ENCODE measurements around the gene HACD3.

Gene HACD3

DNA sequence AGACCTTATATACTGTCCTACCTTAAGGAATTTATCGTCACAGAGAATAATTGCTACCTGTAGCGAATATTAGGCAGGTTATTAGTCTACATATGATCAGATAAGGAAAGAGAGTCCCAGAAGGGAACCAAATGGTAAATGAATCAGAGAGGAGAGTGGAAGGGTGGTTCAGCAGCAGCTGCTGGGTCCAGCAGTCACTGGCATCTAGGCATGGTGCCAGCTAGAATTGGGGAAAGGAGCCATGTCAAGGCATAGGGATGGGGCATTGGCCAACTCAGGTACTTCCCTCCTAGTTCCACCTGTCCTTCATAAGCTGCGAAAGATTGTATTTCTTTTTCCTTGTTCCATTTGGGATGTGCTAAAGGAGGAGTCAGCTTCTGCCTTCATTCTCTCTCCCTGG, 23.4 kb downstream of the HACD3 start:
- Histone ChIP-seq H3K27ac (replicated peaks) (no peak overlapping the region), H3K4me3 (replicated peaks; ENCODE audit: insufficient read depth, low read length) (no peak overlapping the region), H3K27me3 (ENCODE audit: insufficient read depth, poor library complexity, severe bottlenecking) (no peaks in the 10 kb centered on the region)
- DNase-seq (ENCODE audit: low read depth in 1 of 2, low spot score in 1 of 2), result no peak
- TF ChIP-seq POLR2AphosphoS5 (IDR thresholded peaks at IDR 0.05; ENCODE audit: low read depth), result no peak
- TF ChIP-seq, protein P1, sequence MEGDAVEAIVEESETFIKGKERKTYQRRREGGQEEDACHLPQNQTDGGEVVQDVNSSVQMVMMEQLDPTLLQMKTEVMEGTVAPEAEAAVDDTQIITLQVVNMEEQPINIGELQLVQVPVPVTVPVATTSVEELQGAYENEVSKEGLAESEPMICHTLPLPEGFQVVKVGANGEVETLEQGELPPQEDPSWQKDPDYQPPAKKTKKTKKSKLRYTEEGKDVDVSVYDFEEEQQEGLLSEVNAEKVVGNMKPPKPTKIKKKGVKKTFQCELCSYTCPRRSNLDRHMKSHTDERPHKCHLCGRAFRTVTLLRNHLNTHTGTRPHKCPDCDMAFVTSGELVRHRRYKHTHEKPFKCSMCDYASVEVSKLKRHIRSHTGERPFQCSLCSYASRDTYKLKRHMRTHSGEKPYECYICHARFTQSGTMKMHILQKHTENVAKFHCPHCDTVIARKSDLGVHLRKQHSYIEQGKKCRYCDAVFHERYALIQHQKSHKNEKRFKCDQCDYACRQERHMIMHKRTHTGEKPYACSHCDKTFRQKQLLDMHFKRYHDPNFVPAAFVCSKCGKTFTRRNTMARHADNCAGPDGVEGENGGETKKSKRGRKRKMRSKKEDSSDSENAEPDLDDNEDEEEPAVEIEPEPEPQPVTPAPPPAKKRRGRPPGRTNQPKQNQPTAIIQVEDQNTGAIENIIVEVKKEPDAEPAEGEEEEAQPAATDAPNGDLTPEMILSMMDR (IDR thresholded peaks at IDR 0.05; ENCODE audit: insufficient read depth, low read length), result no peak
- TF ChIP-seq GABPA (IDR thresholded peaks at IDR 0.05; ENCODE audit: low read depth), result no peak
- TF ChIP-seq SPI1 (IDR thresholded peaks at IDR 0.05; ENCODE audit: borderline replicate concordance, low read depth), result no peak
- TF ChIP-seq, protein P2, sequence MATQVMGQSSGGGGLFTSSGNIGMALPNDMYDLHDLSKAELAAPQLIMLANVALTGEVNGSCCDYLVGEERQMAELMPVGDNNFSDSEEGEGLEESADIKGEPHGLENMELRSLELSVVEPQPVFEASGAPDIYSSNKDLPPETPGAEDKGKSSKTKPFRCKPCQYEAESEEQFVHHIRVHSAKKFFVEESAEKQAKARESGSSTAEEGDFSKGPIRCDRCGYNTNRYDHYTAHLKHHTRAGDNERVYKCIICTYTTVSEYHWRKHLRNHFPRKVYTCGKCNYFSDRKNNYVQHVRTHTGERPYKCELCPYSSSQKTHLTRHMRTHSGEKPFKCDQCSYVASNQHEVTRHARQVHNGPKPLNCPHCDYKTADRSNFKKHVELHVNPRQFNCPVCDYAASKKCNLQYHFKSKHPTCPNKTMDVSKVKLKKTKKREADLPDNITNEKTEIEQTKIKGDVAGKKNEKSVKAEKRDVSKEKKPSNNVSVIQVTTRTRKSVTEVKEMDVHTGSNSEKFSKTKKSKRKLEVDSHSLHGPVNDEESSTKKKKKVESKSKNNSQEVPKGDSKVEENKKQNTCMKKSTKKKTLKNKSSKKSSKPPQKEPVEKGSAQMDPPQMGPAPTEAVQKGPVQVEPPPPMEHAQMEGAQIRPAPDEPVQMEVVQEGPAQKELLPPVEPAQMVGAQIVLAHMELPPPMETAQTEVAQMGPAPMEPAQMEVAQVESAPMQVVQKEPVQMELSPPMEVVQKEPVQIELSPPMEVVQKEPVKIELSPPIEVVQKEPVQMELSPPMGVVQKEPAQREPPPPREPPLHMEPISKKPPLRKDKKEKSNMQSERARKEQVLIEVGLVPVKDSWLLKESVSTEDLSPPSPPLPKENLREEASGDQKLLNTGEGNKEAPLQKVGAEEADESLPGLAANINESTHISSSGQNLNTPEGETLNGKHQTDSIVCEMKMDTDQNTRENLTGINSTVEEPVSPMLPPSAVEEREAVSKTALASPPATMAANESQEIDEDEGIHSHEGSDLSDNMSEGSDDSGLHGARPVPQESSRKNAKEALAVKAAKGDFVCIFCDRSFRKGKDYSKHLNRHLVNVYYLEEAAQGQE (IDR thresholded peaks at IDR 0.05; ENCODE audit: insufficient replicate concordance, low read depth), result no peak

DNA sequence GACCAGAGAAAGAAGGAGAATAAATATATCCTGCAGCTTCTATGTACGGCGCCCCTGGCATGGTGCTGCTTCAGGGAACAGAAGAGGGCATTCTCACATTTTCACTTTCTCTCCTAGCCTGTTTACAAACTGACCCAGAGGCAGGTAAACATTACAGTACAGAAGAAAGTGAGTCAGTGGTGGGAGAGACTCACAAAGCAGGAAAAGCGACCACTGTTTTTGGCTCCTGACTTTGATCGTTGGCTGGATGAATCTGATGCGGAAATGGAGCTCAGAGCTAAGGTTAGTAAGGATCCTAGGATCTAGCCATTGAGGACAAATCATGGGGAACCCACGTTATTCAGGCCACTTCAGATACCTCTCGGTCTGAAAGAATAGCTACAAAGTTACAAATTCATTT, 26.4 kb downstream of the HACD3 start:
- no peak overlapping the region for H3K4me3 ChIP-seq (replicated peaks; ENCODE audit: insufficient read depth, low read length)
- no peak overlapping the region for H3K27ac ChIP-seq (replicated peaks)
- DNase-seq (ENCODE audit: low read depth in 1 of 2, low spot score in 1 of 2), result no peak
- TF ChIP-seq, protein P1 (IDR thresholded peaks at IDR 0.05; ENCODE audit: insufficient read depth, low read length), result no peak
- no peak for TF ChIP-seq GABPA (IDR thresholded peaks at IDR 0.05; ENCODE audit: low read depth)
- no peak for TF ChIP-seq SPI1 (IDR thresholded peaks at IDR 0.05; ENCODE audit: borderline replicate concordance, low read depth)
- no peak for TF ChIP-seq POLR2AphosphoS5 (IDR thresholded peaks at IDR 0.05; ENCODE audit: low read depth)
- TF ChIP-seq, protein P2 (IDR thresholded peaks at IDR 0.05; ENCODE audit: insufficient replicate concordance, low read depth), result no peak
- no peaks in the 10 kb centered on the region for H3K27me3 ChIP-seq (ENCODE audit: insufficient read depth, poor library complexity, severe bottlenecking)

DNA sequence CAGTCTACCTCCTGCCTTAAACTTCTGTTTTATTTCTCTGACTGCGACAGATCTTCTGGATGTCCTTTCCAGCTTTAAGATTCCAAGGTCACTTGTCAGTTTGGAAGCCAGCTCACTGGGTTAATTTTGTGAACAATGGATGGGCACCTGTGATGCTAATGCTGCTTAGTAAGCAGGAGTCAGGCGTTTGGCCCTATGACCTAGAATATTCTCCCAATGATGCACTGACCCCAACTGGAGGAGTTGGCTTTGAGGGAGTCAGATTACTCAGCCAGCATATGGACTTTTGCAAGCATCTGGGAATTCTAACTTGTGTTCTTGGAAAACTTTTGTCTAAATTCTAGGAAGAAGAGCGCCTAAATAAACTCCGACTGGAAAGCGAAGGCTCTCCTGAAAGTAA, 28.1 kb downstream of the HACD3 start:
- H3K27ac ChIP-seq (replicated peaks), result no peak overlapping the region
- no peak for DNase-seq (ENCODE audit: low read depth in 1 of 2, low spot score in 1 of 2)
- no peak for TF ChIP-seq SPI1 (IDR thresholded peaks at IDR 0.05; ENCODE audit: borderline replicate concordance, low read depth)
- no peak for TF ChIP-seq POLR2AphosphoS5 (IDR thresholded peaks at IDR 0.05; ENCODE audit: low read depth)
- TF ChIP-seq, protein P2 (IDR thresholded peaks at IDR 0.05; ENCODE audit: insufficient replicate concordance, low read depth), result no peak
- TF ChIP-seq GABPA (IDR thresholded peaks at IDR 0.05; ENCODE audit: low read depth), result no peak
- TF ChIP-seq, protein P1 (IDR thresholded peaks at IDR 0.05; ENCODE audit: insufficient read depth, low read length), result no peak
- no peaks in the 10 kb centered on the region for H3K27me3 ChIP-seq (ENCODE audit: insufficient read depth, poor library complexity, severe bottlenecking)
- no peak overlapping the region for H3K4me3 ChIP-seq (replicated peaks; ENCODE audit: insufficient read depth, low read length)
